ELF-1 (cell line): Measurements from ENCODE around the gene CKAP4.
A peak's percentile ranks its signal among the peaks of the same experiment; 100 is the strongest.

Experiments used
- DNase-seq: peaks from one replicate; pipeline ENCODE4 v3.0.0-alpha.2; 2016; ENCODE audit warnings: low read depth, low spot score

CKAP4 gene

GRCh38 chr12:106275458-106275857, 27.6 kb upstream of the CKAP4 start:
- DNase-seq, result no peak

- DNase-seq, result no peak
Observed at GRCh38 chr12:106274575-106275121, 26.8 kb upstream of the CKAP4 start.

DNA sequence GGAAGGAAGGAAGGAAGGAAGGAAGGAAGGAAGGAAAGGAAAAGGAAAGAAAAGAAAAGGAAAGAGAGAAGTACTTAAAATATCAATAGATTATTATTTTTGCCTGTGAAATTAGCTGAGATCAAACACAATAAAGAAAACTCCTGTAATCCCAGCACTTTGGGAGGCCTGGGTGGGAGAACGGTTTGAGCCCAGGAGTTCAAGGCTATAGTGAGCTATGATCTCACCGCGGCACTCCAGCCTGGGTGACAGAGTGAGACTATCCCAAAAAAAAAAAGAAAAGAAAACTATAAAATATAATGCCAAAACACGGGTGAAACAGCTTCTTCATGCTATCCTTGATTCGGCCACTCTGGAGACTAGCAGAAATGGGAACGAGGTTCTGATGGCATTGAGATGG, 26.2 kb upstream of the CKAP4 start:
- no peak for DNase-seq

- no peak for DNase-seq
Observed at GRCh38 chr12:106273491-106273890, 25.7 kb upstream of the CKAP4 start.

GRCh38 chr12:106271575-106272505, 24.0 kb upstream of the CKAP4 start:
- no peak for DNase-seq

DNA sequence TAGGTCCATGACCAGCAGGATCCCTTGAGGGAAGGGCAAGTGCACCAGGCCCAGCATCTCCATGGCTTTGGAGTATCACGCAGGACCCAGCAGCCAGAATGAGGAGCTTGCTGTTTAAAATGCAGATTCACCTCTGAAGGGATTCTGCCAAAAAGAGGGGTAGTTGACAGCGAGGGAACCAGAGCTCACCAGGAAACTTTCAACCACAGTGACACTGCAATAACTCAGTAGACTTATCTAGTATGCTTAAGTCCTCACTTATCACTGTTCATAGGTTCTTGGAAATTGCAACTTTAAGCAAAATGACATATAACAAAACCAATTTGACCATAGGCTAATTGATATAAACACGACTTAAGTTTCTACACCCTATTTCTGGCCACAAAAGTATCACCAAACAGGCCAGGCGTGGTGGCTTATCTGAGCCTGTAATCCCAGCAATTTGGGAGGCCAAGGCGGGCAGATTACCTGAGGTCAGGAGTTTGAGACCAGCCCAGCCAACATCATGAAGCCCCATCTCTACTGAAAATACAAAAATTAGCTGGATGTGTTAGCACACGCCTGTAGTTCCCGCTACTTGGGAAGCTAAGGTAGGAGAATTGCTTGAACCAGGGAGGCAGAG, 21.4 kb upstream of the CKAP4 start:
- no peak for DNase-seq

DNA sequence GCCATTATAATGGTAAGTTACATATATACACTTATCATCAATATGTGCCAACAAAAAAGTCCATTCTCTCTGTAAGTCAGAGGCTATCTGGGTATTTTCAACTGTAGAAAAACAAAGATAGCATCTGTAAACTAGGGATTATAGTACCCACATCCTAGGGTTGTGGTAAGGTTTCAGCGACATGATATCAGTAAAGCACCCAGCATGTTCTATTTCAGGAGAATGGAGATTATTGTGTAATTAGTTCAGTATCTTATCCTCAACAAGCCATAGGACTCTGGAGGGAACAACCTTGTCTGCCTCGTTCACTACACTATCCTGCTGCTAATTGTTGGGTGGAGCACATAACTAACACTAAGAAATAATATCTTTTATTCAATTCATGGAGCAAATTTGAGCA, 19.7 kb upstream of the CKAP4 start:
- DNase-seq, result no peak

DNA sequence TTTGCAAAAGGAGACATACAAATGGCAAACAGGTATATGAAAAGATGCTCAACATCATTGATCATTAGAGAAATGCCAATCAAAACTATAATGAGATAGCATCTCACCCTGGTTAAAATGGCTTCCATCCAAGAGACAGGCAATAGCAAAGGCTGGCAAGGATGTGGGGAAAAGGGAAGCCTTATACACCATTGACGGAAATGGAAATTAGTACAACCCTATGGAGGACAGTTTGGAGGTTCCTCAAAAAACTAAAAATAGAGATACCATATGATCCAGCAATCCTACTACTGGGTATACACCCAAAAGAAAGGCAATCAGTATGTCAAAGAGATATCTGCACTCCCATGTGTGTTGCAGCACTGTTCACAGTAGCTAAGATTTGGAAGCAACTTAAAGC, 17.3 kb upstream of the CKAP4 start:
- DNase-seq, result no peak

- DNase-seq, result no peak
Observed at GRCh38 chr12:106258935-106259334, 11.1 kb upstream of the CKAP4 start.

DNA sequence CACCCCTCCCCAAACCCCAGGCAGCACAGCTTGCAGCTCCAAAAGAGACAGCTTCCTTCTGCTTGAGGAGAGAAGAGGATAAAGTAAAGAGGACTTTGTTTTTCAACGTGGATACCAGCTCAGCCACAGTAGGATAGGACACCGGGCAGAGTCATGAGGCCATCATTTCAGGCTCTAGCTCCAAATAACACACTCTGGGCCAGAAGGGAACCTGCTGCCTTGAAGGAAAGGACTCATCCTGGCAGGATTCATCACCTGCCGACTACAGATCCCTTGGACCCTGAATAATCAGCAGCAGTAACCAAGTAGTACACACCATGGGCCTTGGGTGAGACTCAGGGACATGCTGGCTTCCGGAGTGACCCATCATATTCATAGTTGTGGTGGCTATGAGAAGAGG, 10.4 kb upstream of the CKAP4 start:
- no peak for DNase-seq

GRCh38 chr12:106256524-106256923, 8.7 kb upstream of the CKAP4 start:
- DNase-seq, result no peak

- DNase-seq, result no peak
Observed at GRCh38 chr12:106255952-106256351, 8.1 kb upstream of the CKAP4 start.

GRCh38 chr12:106255493-106255892, 7.7 kb upstream of the CKAP4 start:
- DNase-seq, result no peak

GRCh38 chr12:106254724-106255123, 6.9 kb upstream of the CKAP4 start:
- DNase-seq, result peak; percentile 61

GRCh38 chr12:106251631-106252455, 4.0 kb upstream of the CKAP4 start:
- no peak for DNase-seq

DNA sequence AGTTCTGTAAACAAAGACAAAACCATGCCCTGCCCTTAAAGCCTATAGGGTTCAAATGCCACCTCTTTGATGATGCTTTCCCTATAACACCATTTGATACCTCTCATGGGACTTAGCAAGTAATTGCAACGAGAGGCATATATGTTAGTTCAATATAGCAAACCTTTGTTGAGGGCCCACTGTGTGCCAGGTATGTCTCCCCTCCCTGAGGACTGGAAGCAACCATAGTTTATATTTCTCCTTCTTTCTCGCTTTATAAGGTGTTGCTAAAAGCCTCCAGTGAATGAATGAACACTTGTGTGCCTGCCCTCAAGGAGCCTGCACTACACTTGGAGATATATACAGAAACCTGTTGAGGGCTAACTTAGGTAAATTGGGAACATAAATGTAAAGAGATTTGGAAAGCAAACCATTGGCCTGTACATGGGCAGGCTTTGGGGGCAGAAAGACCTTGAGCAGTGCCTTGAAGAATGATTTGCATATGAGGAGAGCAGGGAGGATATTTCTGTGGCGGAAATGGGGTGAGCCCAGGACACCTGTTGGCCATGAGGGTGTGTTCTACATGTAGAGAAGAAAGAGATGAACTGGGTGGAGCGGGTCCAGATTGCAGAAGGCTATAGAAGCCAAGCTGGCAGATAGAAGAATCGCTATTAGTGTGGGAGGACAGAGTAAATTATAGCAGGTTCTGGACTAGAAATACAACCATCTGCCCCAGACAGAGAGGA, 1.8 kb upstream of the CKAP4 start:
- no peak for DNase-seq

DNA sequence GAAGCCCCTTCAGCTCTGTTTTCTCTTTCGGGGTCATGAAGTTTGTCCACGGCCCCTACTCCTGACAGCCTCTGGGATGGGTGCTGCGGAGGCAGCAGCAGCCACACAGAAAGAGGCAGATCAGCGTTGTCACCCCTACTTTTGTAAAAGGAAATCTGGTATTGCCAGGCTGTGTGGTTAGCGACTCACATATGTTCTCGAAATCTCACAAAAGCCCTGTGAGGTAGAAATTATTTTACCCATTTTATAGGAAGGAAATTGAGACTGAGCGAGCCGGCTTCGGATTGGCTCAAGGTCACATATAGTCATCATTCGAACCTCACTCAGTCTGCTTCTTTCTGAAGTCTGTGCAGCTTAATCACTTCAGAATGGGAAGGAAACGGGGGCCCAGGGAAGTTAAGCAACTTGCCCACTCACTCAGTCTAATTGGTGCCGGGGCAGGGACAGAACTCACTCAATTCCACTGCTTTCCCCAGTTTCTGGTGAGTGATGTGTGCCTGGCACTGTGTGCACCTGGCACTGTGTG, 1.1 kb upstream of the CKAP4 start:
- DNase-seq, result no peak

GRCh38 chr12:106248312-106248845, 559 bp upstream of the CKAP4 start:
- peak; percentile 60 for DNase-seq

- DNase-seq, result peak; percentile 62
Observed at GRCh38 chr12:106246891-106247673, 738 bp downstream of the CKAP4 start.

DNA sequence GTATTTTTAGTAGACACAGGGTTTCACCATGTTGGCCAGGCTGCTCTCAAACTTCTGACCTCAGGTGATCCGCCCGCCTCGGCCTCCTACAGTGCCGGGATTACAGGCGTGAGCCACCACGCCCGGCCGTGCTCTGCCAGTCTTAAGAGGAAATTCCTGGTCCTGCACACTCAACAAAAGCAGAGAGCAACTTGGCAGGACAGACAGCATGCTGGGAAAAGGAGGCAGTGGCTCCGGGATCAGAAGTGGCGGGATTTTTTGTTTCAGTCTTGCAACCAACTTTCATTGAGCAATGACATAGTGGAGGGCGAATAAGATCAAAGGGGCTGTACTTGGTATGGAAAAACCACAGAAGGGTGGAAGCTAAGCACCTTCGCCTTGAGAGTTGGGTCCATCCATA, 2.1 kb downstream of the CKAP4 start:
- peak; percentile 44 for DNase-seq
